Hepatocyte (in vitro differentiated cells): ENCODE data around the gene AMIGO1. TPM values are rescaled to one million over a fixed set of nuclear protein-coding genes. Genes with fewer than 3 reads are reported as not detected.

ENCODE experiments used
- DNase-seq: peaks from one replicate; pipeline ENCODE4 v3.0.0-alpha.2; 2016; ENCODE audit warnings: low spot score
- H2AFZ ChIP-seq: fragments of 200-600 bp; sonication (generic); 2 replicates; pipeline ENCODE4 v1.6.0; 2016; ENCODE audit warnings: antibody characterized with exemption, mild to moderate bottlenecking
- H3K27ac ChIP-seq: fragments of 200-600 bp; sonication (generic); 2 replicates; pipeline ENCODE4 v1.5.1; 2016; ENCODE audit warnings: mild to moderate bottlenecking
- H3K27me3 ChIP-seq: fragments of 200-600 bp; sonication (generic); 2 replicates; pipeline ENCODE4 v1.6.1; 2016
- H3K36me3 ChIP-seq: fragments of 200-600 bp; sonication (generic); replicated peaks from 2 replicates; pipeline ENCODE4 v1.5.1; 2016; ENCODE audit warnings: low read depth; ENCODE audit not compliant: insufficient read depth
- H3K4me1 ChIP-seq: fragments of 200-600 bp; sonication (generic); 2 replicates; pipeline ENCODE4 v1.5.1; 2016; ENCODE audit warnings: mild to moderate bottlenecking, moderate library complexity; ENCODE audit not compliant: insufficient read depth
- H3K4me2 ChIP-seq: fragments of 200-600 bp; sonication (generic); 2 replicates; pipeline ENCODE4 v1.6.0; 2016
- H3K4me3 ChIP-seq: fragments of 200-600 bp; sonication (generic); 2 replicates; pipeline ENCODE4 v1.5.1; 2016; ENCODE audit warnings: mild to moderate bottlenecking
- H3K79me2 ChIP-seq: fragments of 200-600 bp; sonication (generic); 2 replicates; pipeline ENCODE4 v1.6.0; 2017; ENCODE audit warnings: mild to moderate bottlenecking
- H3K9me2 ChIP-seq: fragments of 200-600 bp; sonication (generic); replicated peaks from 2 replicates; pipeline ENCODE4 v1.6.0; 2017; ENCODE audit warnings: mild to moderate bottlenecking; ENCODE audit not compliant: insufficient read depth
- H3K9me3 ChIP-seq: fragments of 200-600 bp; sonication (generic); 2 replicates; pipeline ENCODE4 v1.5.1; 2016; ENCODE audit warnings: low read depth, mild to moderate bottlenecking
- H4K20me1 ChIP-seq: fragments of 200-600 bp; sonication (generic); 2 replicates; pipeline ENCODE4 v1.6.0; 2016; ENCODE audit warnings: mild to moderate bottlenecking; ENCODE audit not compliant: insufficient read depth, poor library complexity, severe bottlenecking
- EZH2 ChIP-seq: fragments of 200-600 bp; sonication (generic); IDR thresholded peaks from 2 replicates; pipeline ENCODE4 v1.6.1; 2016; ENCODE audit warnings: antibody characterized with exemption, mild to moderate bottlenecking, borderline replicate concordance
- EZH2phosphoT487 ChIP-seq: fragments of 200-600 bp; sonication (generic); IDR thresholded peaks from one replicate; pipeline ENCODE4 v1.6.1; 2018; ENCODE audit warnings: antibody characterized with exemption, mild to moderate bottlenecking, low read depth, moderate library complexity; ENCODE audit not compliant: unreplicated experiment, severe bottlenecking
- WGBS: methylation state at CpG from one replicate; pipeline ENCODE4 v1.1.6; 2016; ENCODE audit warnings: low lambda C conversion rate; ENCODE audit errors: missing lambda C conversion rate; 5-methylcytosine and 5-hydroxymethylcytosine counted together
- polyA plus RNA-seq: library from polyadenylated mRNA; unstranded; fragments of >200 nt; fragmentation: Nextera tagmentation; extraction: Ambion mirVana; gene quantifications from 2 replicates; pipeline ENCODE4 v1.2.1, GENCODE V29; 2016
- total RNA-seq: library from RNA; depleted of rRNA; stranded (reverse); fragments of >200 nt; gene quantifications from 2 replicates; pipeline ENCODE4 v1.2.3, GENCODE V29; 2014
- TF ChIP-seq, protein P1 (sequence below): fragments of 200-600 bp; sonication (generic); IDR thresholded peaks from 2 replicates; pipeline ENCODE4 v1.5.1; 2016; ENCODE audit warnings: antibody characterized with exemption, mild to moderate bottlenecking; ENCODE audit not compliant: poor library complexity

Gene AMIGO1
- total and polyA plus RNA-seq, 2 experiments from 2014 or later = 2.0 to 4.1 TPM

- no peak overlapping the region for H3K27ac ChIP-seq
- peaks cover 7% of the 10 kb centered on the region for H3K4me1 ChIP-seq
- no peak for DNase-seq
- no peaks in the 10 kb centered on the region for H4K20me1 ChIP-seq
- no peaks in the 10 kb centered on the region for H3K9me3 ChIP-seq
- H3K27me3 ChIP-seq = no peaks in the 10 kb centered on the region
- no peak overlapping the region for H2AFZ ChIP-seq
- H3K9me2 ChIP-seq = no peaks in the 10 kb centered on the region
- no peak overlapping the region for H3K4me3 ChIP-seq
- TF ChIP-seq EZH2 = no peak
- TF ChIP-seq EZH2phosphoT487 = no peak
- TF ChIP-seq, protein P1, sequence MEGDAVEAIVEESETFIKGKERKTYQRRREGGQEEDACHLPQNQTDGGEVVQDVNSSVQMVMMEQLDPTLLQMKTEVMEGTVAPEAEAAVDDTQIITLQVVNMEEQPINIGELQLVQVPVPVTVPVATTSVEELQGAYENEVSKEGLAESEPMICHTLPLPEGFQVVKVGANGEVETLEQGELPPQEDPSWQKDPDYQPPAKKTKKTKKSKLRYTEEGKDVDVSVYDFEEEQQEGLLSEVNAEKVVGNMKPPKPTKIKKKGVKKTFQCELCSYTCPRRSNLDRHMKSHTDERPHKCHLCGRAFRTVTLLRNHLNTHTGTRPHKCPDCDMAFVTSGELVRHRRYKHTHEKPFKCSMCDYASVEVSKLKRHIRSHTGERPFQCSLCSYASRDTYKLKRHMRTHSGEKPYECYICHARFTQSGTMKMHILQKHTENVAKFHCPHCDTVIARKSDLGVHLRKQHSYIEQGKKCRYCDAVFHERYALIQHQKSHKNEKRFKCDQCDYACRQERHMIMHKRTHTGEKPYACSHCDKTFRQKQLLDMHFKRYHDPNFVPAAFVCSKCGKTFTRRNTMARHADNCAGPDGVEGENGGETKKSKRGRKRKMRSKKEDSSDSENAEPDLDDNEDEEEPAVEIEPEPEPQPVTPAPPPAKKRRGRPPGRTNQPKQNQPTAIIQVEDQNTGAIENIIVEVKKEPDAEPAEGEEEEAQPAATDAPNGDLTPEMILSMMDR = no peak
- 72% methylated on average over 9 of the region's 9 CpGs for WGBS
- no peak overlapping the region for H3K4me2 ChIP-seq
- peaks cover 17% of the 10 kb centered on the region for H3K79me2 ChIP-seq
- no peaks in the 10 kb centered on the region for H3K36me3 ChIP-seq
These were observed 11.9 kb downstream of the AMIGO1 start for GRCh38 chr1:109497449-109498160.

DNA sequence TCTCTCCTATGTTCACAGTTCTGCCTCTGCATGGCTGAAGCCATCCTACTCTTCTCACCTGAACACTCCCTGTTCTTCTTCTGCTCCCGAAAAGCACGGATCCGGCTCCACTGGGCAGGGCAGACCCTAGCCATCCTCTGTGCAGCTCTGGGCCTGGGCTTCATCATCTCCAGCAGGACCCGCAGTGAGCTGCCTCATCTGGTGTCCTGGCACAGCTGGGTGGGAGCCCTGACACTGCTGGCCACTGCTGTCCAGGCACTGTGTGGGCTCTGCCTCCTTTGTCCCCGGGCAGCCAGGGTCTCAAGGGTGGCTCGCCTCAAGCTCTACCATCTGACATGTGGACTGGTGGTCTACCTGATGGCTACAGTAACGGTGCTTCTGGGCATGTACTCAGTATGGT is 13.8 kb downstream of the AMIGO1 start:
- Histone ChIP-seq H3K9me3 (no peaks in the 10 kb centered on the region), H3K27ac (no peak overlapping the region), H3K4me3 (no peak overlapping the region), H2AFZ (no peak overlapping the region), H3K79me2 (peaks cover 17% of the 10 kb centered on the region), H3K4me1 (peaks cover 7% of the 10 kb centered on the region), H3K4me2 (no peak overlapping the region), H3K36me3 (no peaks in the 10 kb centered on the region), H3K9me2 (no peaks in the 10 kb centered on the region), H4K20me1 (no peaks in the 10 kb centered on the region), H3K27me3 (no peaks in the 10 kb centered on the region)
- DNase-seq = no peak
- TF ChIP-seq EZH2 (no peak), EZH2phosphoT487 (no peak)
- TF ChIP-seq, protein P1 = no peak
- WGBS = 95% methylated on average over 7 of the region's 7 CpGs

DNA sequence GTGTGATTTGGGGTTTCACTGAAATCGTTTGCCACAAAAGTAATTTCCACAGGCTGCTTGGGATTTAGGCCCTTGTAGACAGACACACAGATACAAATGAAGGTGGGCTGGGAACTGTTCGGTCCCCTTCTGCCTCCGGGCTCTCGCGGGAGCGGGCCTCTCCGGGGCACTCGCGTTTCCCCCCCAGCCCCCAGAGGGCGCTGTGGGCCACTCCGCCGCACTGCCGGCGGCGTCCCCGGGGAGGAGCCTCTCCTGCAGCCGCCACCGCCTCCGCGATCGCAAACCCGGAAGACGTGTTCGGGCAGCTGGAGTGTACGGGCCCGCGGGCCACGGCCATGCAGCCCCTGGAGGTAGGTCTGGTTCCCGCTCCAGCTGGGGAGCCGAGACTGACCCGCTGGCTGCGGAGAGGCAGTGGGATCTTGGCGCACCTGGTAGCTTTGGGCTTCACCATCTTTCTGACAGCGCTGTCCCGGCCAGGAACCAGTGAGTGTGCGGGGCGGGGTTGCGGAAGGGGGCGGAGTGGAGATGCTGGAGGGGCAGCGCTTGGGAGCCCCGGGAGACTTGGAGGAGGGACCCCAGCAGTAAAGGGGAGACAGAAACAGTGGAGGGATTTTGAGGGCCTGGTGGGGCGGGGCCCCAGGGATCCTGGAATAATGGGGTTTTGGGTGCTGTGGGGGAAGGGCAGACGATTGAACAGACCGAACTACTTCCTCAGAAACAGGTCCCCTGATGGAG is 15.6 kb downstream of the AMIGO1 start, which contains the start of gene CYB561D1:
CYB561D1 (plus strand) TSS at position 290 of the 735 bp plus-strand sequence; CDS start at position 336, 46 bp downstream.
- Histone ChIP-seq H3K9me3 (no peaks in the 10 kb centered on the region), H3K4me3 (peak within 1 kb of the TSS; percentile 94), H3K4me2 (peak within 1 kb of the TSS; percentile 85), H3K27ac (peak within 1 kb of the TSS; percentile 74), H4K20me1 (no peaks in the 10 kb centered on the region), H3K79me2 (peaks cover 17% of the 10 kb centered on the region), H3K4me1 (peaks cover 7% of the 10 kb centered on the region), H3K9me2 (no peaks in the 10 kb centered on the region), H3K27me3 (no peaks in the 10 kb centered on the region), H3K36me3 (no peaks in the 10 kb centered on the region), H2AFZ (peak within 1 kb of the TSS; percentile 66)
- TF ChIP-seq EZH2phosphoT487 (no peak), EZH2 (no peak)
- TF ChIP-seq, protein P1 = peak; percentile 91
- peak; percentile 93 for DNase-seq
- 2% methylated on average over 43 of the region's 44 CpGs for WGBS
